ENCODE results near the gene GSG1.

DNA sequence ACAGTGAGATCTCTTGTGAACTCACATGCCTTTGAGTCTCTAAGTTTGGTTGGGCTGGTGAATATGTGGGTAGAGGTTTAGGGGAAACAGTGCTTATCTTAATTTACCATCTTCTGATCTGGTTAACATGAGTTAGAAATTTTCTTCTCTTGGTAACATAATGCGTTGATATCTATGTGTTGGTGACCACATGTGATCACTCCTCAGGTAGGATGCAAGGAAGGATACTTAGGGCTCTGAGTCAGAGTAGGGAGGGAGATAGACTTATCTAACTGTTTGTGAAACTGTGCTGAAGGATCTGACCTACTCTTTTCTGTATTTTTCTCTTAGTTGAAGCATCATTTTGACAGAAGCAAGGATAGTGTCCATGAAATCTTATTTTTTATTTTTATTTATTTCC is 36.1 kb downstream of the GSG1 start:
- no peak for TF ChIP-seq POLR2A (IDR thresholded peaks at IDR 0.05; ENCODE audit: low read length)
- no peak for TF ChIP-seq GATA1 (IDR thresholded peaks at IDR 0.05; ENCODE audit: low read depth, low read length)
